ENCODE results near the gene RMRP.
"Not testable (repeated sequence)": the region's sequence is repeated elsewhere in the genome, so short reads cannot be mapped to it uniquely, and the experiment has no call there.

RMRP gene

GRCh38 chr9:35646533-35647265, 11.1 kb downstream of the RMRP start:
- Mint-ChIP-seq H3K4me1 (ENCODE audit: low read depth) (peaks cover 65% of the 10 kb centered on the region), H3K9me3 (ENCODE audit: low read depth) (no peaks in the 10 kb centered on the region), H3K27me3 (no peaks in the 10 kb centered on the region), H3K36me3 (no peaks in the 10 kb centered on the region), H3K4me3 (peak overlapping the region; percentile 96), H3K27ac (peak overlapping the region; percentile 93)

- Mint-ChIP-seq H3K36me3 (no peaks in the 10 kb centered on the region), H3K27ac (peak overlapping the region; percentile 93), H3K4me3 (peak overlapping the region; percentile 96), H3K4me1 (ENCODE audit: low read depth) (peaks cover 63% of the 10 kb centered on the region), H3K9me3 (ENCODE audit: low read depth) (no peaks in the 10 kb centered on the region), H3K27me3 (no peaks in the 10 kb centered on the region)
Observed at GRCh38 chr9:35646153-35646532, 11.7 kb downstream of the RMRP start.

DNA sequence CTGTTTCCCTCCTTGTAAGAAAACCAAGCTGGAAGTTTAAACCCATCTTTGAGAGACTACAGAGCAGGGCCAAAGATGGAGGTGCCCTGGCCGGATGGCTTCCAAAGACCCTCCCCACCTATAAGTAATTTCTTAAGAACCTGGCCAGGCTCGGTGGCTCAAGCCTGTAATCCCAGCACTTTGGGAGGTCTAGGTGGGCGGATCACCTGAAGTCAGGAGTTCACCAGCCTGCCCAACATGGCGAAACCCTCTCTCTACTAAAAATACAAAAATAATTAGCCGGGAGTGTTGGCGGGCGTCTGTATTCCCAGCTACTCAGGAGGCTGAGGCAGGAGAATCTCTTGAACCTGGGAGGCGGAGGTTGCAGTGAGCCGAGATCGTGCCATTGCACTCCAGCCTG, 12.1 kb downstream of the RMRP start:
- not testable (repeated sequence) for H3K27me3 Mint-ChIP-seq; H3K36me3 Mint-ChIP-seq; H3K9me3 Mint-ChIP-seq (ENCODE audit: low read depth)
- peak overlapping the region; percentile 93 for H3K27ac Mint-ChIP-seq
- H3K4me3 Mint-ChIP-seq: peak overlapping the region; percentile 96
- peaks cover 60% of the 10 kb centered on the region for H3K4me1 Mint-ChIP-seq (ENCODE audit: low read depth)

GRCh38 chr9:35643046-35643445, 14.8 kb downstream of the RMRP start:
- H3K27ac Mint-ChIP-seq: no peak overlapping the region

GRCh38 chr9:35641478-35641877, 16.3 kb downstream of the RMRP start:
- not testable (repeated sequence) for H3K27ac Mint-ChIP-seq; H3K27me3 Mint-ChIP-seq; H3K36me3 Mint-ChIP-seq; H3K9me3 Mint-ChIP-seq (ENCODE audit: low read depth); H3K4me3 Mint-ChIP-seq
- H3K4me1 Mint-ChIP-seq (ENCODE audit: low read depth): peaks cover 60% of the 10 kb centered on the region

More at GRCh38 chr9:35643046-35643445, 14.8 kb downstream of the RMRP start:
- Mint-ChIP-seq H3K4me1 (ENCODE audit: low read depth) (peaks cover 60% of the 10 kb centered on the region), H3K27me3 (no peaks in the 10 kb centered on the region), H3K4me3 (no peak overlapping the region), H3K36me3 (peaks cover 5% of the 10 kb centered on the region), H3K9me3 (ENCODE audit: low read depth) (no peaks in the 10 kb centered on the region)

DNA sequence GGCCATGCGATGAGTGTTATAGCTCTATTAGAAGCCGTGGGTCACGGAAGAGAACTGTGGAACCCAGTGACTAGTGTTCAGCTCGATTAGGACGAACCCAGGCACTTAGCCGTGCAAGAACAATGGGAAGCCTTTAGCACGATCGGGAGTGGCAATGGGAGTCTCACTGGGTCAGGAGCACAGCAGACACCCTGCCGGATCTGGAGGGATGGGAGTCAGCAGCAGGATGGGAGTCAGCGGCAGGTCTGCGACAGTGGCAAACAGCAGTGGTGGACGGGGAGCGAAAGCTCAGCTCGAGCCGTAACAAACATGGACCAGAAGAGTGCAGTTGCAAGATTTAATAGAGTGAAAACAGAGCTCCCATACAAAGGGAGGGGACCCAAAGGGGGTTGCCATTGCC, 17.4 kb downstream of the RMRP start:
- H3K27ac Mint-ChIP-seq; H3K36me3 Mint-ChIP-seq; H3K27me3 Mint-ChIP-seq; H3K4me3 Mint-ChIP-seq; H3K9me3 Mint-ChIP-seq (ENCODE audit: low read depth): not testable (repeated sequence)
- peaks cover 61% of the 10 kb centered on the region for H3K4me1 Mint-ChIP-seq (ENCODE audit: low read depth)

GRCh38 chr9:35639631-35640030, 18.2 kb downstream of the RMRP start:
- Mint-ChIP-seq H3K4me3 (peak overlapping the region; percentile 59), H3K36me3 (peaks cover 6% of the 10 kb centered on the region), H3K27me3 (no peaks in the 10 kb centered on the region), H3K9me3 (ENCODE audit: low read depth) (no peaks in the 10 kb centered on the region), H3K4me1 (ENCODE audit: low read depth) (peaks cover 62% of the 10 kb centered on the region), H3K27ac (peak overlapping the region; percentile 88)

DNA sequence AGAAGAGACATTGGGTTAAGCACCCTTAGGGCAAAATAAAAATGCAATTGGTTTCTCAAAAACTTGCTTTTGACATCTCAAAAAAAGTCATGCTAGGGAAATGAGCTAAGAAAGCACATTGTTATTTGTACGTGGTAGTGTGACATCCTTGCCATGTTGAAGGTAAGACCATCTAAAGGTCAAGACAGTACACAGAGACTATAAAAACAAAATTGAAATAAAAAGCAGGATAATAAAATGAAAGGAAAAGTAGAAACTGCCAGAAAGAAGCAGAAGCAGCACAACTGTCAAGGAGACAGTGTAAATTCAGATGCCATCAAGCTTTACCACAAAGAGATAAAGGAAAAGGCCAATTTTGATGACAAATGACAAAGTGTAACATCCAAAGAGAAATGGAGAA, 18.6 kb downstream of the RMRP start:
- Mint-ChIP-seq H3K4me3 (peak overlapping the region; percentile 59), H3K4me1 (ENCODE audit: low read depth) (peaks cover 58% of the 10 kb centered on the region), H3K27ac (peak overlapping the region; percentile 88)
- not testable (repeated sequence) for H3K9me3 Mint-ChIP-seq (ENCODE audit: low read depth); H3K27me3 Mint-ChIP-seq; H3K36me3 Mint-ChIP-seq

DNA sequence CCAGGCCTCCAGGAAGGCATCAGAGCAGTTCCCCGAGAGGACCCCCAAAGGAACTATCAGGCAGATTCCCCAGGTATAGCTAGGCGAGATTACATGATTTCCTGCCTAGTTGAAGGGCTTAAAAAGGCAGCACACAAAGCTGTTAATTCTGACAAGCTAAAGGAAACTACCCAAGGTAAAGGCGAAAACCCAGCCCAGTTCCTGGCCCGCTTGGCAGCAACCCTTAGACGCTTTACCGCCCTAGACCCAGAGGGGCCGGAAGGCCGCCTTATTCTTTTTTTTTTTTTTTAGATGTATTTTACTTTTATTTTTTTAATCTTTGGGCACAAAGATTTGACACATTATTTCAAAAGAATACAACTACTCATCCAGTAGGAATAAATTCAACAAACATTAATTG, 19.1 kb downstream of the RMRP start:
- not testable (repeated sequence) for H3K27me3 Mint-ChIP-seq; H3K36me3 Mint-ChIP-seq; H3K9me3 Mint-ChIP-seq (ENCODE audit: low read depth)
- Mint-ChIP-seq H3K4me1 (ENCODE audit: low read depth) (peaks cover 58% of the 10 kb centered on the region), H3K4me3 (peak overlapping the region; percentile 23), H3K27ac (peak overlapping the region; percentile 88)

DNA sequence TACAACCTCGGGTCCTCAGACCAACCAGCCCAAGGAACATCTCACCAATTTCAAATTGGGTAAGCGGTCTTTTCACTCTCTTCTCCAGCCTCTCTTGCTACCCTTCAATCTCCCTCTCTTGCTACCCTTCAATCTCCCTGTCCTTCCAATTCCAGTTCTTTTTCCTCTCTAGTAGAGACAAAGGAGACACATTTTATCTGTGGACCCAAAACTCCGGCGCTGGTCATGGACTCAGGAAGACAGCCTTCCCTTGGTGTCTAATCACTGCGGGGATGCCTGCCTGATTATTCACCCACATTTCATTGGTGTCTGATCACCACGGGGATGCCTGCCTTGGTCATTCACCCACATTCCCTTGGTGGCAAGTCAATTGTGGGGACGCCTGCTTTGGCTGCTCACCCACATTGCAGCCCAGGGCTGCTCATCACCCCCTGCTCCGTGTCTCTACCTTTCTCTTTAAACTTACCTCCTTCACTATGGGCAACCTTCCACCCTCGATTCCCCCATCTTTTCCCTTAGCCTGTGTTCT, 20.3 kb downstream of the RMRP start:
- peaks cover 54% of the 10 kb centered on the region for H3K4me1 Mint-ChIP-seq (ENCODE audit: low read depth)
- not testable (repeated sequence) for H3K27me3 Mint-ChIP-seq; H3K9me3 Mint-ChIP-seq (ENCODE audit: low read depth); H3K4me3 Mint-ChIP-seq; H3K36me3 Mint-ChIP-seq
- H3K27ac Mint-ChIP-seq: peak overlapping the region; percentile 86

- H3K36me3 Mint-ChIP-seq; H3K27me3 Mint-ChIP-seq; H3K27ac Mint-ChIP-seq; H3K9me3 Mint-ChIP-seq (ENCODE audit: low read depth); H3K4me3 Mint-ChIP-seq: not testable (repeated sequence)
- H3K4me1 Mint-ChIP-seq (ENCODE audit: low read depth): peaks cover 53% of the 10 kb centered on the region
Observed at GRCh38 chr9:35636877-35637246, 21.0 kb downstream of the RMRP start.

DNA sequence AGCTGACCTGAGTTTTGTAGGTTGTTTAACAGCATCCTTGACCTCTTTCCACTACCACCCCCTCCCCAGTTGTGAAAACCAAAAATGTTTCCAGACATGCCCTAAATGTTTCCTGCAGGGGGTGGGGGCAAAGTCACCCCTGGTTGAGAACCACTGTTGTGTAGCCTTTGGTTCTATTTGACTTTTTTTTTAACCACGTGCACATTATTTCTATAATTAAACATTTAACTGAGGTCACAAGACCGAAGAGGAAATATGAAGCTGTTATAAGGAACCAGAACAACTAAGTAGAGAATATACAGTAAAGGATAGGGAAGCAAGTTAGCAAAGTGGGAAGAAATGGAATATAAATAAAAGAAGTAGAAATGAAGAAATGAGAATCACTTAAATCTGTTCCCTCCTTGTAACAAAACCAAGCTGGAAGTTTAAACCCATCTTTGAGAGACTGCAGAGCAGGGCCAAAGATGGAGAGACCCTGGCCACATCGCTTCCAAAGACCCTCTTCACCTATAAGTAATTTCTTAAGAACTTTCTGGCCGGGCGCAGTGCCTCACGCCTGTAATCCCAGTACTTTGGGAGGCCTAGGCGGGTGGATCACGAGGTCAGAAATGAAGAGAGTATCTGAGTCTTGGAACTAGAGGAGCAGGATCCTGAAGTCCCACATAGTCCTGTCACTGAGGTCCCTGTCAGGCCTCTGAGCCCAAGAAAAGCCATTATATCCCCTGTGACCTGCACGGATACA, 21.5 kb downstream of the RMRP start:
- peak overlapping the region; percentile 43 for H3K27ac Mint-ChIP-seq
- no peaks in the 10 kb centered on the region for H3K9me3 Mint-ChIP-seq (ENCODE audit: low read depth)
- H3K4me3 Mint-ChIP-seq: no peak overlapping the region
- no peaks in the 10 kb centered on the region for H3K27me3 Mint-ChIP-seq
- H3K36me3 Mint-ChIP-seq: peaks cover 7% of the 10 kb centered on the region
- peaks cover 48% of the 10 kb centered on the region for H3K4me1 Mint-ChIP-seq (ENCODE audit: low read depth)

- H3K27me3 Mint-ChIP-seq: no peaks in the 10 kb centered on the region
- H3K4me3 Mint-ChIP-seq: no peak overlapping the region
- no peaks in the 10 kb centered on the region for H3K9me3 Mint-ChIP-seq (ENCODE audit: low read depth)
- H3K4me1 Mint-ChIP-seq (ENCODE audit: low read depth): peaks cover 48% of the 10 kb centered on the region
- H3K36me3 Mint-ChIP-seq: peaks cover 7% of the 10 kb centered on the region
- H3K27ac Mint-ChIP-seq: peak overlapping the region; percentile 54
Observed at GRCh38 chr9:35635730-35636129, 22.1 kb downstream of the RMRP start.

DNA sequence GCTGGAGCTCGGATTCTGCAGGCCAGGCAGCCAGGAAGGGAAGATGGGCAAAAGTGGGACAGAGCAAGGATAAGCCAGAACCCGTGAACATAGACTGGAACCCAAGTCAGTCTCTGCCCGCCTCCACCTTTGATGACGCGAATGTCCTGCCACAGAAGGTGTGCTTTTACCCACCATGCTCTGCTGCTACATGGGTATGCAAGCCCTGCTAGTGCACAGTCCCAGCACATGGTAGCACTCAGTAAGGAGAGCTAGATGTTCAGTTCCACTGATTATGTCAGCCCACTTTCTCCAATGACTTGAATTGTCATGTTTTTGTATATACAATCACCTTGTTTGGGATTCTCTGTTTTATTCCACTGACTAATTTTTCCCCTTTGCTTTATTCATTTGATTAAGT, 28.2 kb downstream of the RMRP start:
- Mint-ChIP-seq H3K27ac (no peak overlapping the region), H3K9me3 (ENCODE audit: low read depth) (no peaks in the 10 kb centered on the region), H3K4me1 (ENCODE audit: low read depth) (peaks cover 6% of the 10 kb centered on the region), H3K36me3 (peaks cover under 1% of the 10 kb centered on the region), H3K27me3 (no peaks in the 10 kb centered on the region), H3K4me3 (no peak overlapping the region)

DNA sequence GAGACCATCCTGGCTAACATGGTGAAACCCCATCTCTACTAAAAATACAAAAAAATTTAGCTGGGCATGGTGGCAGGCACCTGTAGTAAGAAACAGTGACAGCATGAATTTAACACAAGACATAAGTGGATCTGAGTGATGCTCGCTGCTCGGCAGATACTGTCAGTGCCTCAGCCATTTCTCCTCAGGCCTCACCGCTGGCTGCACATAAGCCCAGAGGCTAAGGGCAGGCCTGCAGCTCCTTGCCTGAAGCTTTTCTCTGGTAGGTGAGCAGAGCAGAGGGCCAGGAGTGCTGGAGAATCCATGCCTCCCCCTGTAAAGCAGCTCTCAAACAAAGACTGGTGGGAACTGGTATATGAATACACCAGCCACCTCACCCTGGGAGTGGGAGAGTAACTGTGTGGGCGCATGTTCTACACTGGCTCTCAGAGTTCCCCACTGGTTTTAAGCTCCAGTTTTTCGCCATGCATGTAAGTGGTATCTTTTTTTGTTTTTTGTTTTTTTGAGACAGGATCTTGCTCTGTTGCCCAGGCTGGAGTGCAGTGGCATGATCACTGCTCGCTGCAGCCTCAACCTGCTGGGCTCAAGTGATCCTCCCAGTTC, 29.3 kb downstream of the RMRP start:
- Mint-ChIP-seq H3K9me3 (ENCODE audit: low read depth) (no peaks in the 10 kb centered on the region), H3K36me3 (no peaks in the 10 kb centered on the region), H3K4me3 (no peak overlapping the region), H3K27ac (no peak overlapping the region), H3K27me3 (no peaks in the 10 kb centered on the region), H3K4me1 (ENCODE audit: low read depth) (peaks cover 6% of the 10 kb centered on the region)

Measured in activated naive CD8-positive, alpha-beta T cell (primary cell).